Mesendoderm (in vitro differentiated cells): ENCODE measurements around the gene DDIT3.

Experiments
- DNase-seq: peaks from one replicate; pipeline ENCODE4 v3.0.0; 2013
- H2AK5ac ChIP-seq: 2 replicates; pipeline ENCODE4 v1.6.1; 2013; ENCODE audit warnings: low read length, inconsistent platforms
- H2BK120ac ChIP-seq: 2 replicates; pipeline ENCODE4 v1.6.1; 2013; ENCODE audit warnings: low read depth, mild to moderate bottlenecking, low read length, moderate library complexity, mixed read lengths
- H2BK15ac ChIP-seq: replicated peaks from 2 replicates; pipeline ENCODE4 v1.6.1; 2013; ENCODE audit warnings: low read depth, mild to moderate bottlenecking, moderate library complexity
- H2BK5ac ChIP-seq: 2 replicates; pipeline ENCODE4 v1.6.1; 2013; ENCODE audit warnings: low read length, inconsistent platforms
- H3K18ac ChIP-seq: 2 replicates; pipeline ENCODE4 v1.6.1; 2013; ENCODE audit warnings: mild to moderate bottlenecking, low read length, mixed read lengths
- H3K23ac ChIP-seq: one replicate; pipeline ENCODE4 v1.6.1; 2013; ENCODE audit warnings: low read length
- H3K27ac ChIP-seq: 2 replicates; pipeline ENCODE4 v1.5.1; 2013; ENCODE audit warnings: low read depth, mild to moderate bottlenecking, inconsistent platforms, low read length, moderate library complexity
- H3K27me3 ChIP-seq: 2 replicates; pipeline ENCODE4 v1.6.1; 2013; ENCODE audit warnings: low read length, control low read depth, mild to moderate bottlenecking, inconsistent platforms; ENCODE audit not compliant: insufficient read depth, poor library complexity
- H3K36me3 ChIP-seq: 2 replicates; pipeline ENCODE4 v1.6.1; 2013; ENCODE audit warnings: low read length, inconsistent platforms; ENCODE audit not compliant: control insufficient read depth, insufficient read depth
- H3K4ac ChIP-seq: one replicate; pipeline ENCODE4 v1.6.1; 2013; ENCODE audit warnings: low read depth, mild to moderate bottlenecking, low read length, moderate library complexity
- H3K4me1 ChIP-seq: 2 replicates; pipeline ENCODE4 v1.6.1; 2013; ENCODE audit warnings: low read depth, low read length, inconsistent platforms; ENCODE audit not compliant: control insufficient read depth
- H3K4me2 ChIP-seq: 2 replicates; pipeline ENCODE4 v1.6.1; 2013; ENCODE audit warnings: low read length
- H3K4me3 ChIP-seq: 2 replicates; pipeline ENCODE4 v1.5.1; 2013; ENCODE audit warnings: mild to moderate bottlenecking, low read length
- H3K56ac ChIP-seq: one replicate; pipeline ENCODE4 v1.6.1; 2013; ENCODE audit warnings: low read length
- H3K79me1 ChIP-seq: 2 replicates; pipeline ENCODE4 v1.6.1; 2013; ENCODE audit warnings: low read length, inconsistent platforms
- H3K79me2 ChIP-seq: 2 replicates; pipeline ENCODE4 v1.6.1; 2013; ENCODE audit warnings: mild to moderate bottlenecking, low read length; ENCODE audit not compliant: control insufficient read depth, insufficient read depth
- H3K9ac ChIP-seq: 2 replicates; pipeline ENCODE4 v1.6.1; 2013; ENCODE audit warnings: low read length, inconsistent platforms
- H4K5ac ChIP-seq: one replicate; pipeline ENCODE4 v1.6.1; 2013; ENCODE audit warnings: low read length
- H4K8ac ChIP-seq: one replicate; pipeline ENCODE4 v1.6.1; 2013; ENCODE audit warnings: low read depth, mild to moderate bottlenecking, control low read depth, low read length, moderate library complexity
- WGBS: extraction: QIAGEN DNeasy Blood & Tissue Kit; methylation state at CpG from one replicate; pipeline ENCODE4 v1.1.7; 2013; ENCODE audit warnings: low lambda C conversion rate, missing lambda C conversion rate; ENCODE audit not compliant: insufficient coverage; ENCODE audit errors: extremely low coverage; 5-methylcytosine and 5-hydroxymethylcytosine counted together

DDIT3 gene

GRCh38 chr12:57526477-57527126, 6.3 kb upstream of the DDIT3 start:
- H4K5ac ChIP-seq = no peak overlapping the region
- H4K8ac ChIP-seq = no peak overlapping the region
- H2AK5ac ChIP-seq = no peak overlapping the region
- H2BK5ac ChIP-seq = no peak overlapping the region
- peaks cover 4% of the 10 kb centered on the region for H3K4me1 ChIP-seq
- H3K18ac ChIP-seq = no peak overlapping the region
- no peak overlapping the region for H3K4me3 ChIP-seq
- H3K79me2 ChIP-seq = no peaks in the 10 kb centered on the region
- H3K27ac ChIP-seq = no peak overlapping the region
- H3K27me3 ChIP-seq = no peaks in the 10 kb centered on the region
- WGBS = no CpG with 5 or more reads among the region's 4 CpGs
- H3K36me3 ChIP-seq = peaks cover 3% of the 10 kb centered on the region
- H3K9ac ChIP-seq = no peak overlapping the region
- no peak overlapping the region for H3K56ac ChIP-seq
- no peak overlapping the region for H3K4ac ChIP-seq
- peaks cover 5% of the 10 kb centered on the region for H3K79me1 ChIP-seq
- H3K23ac ChIP-seq = no peak overlapping the region
- no peak overlapping the region for H2BK15ac ChIP-seq
- H2BK120ac ChIP-seq = no peak overlapping the region
- no peak overlapping the region for H3K4me2 ChIP-seq
- no peak for DNase-seq

DNA sequence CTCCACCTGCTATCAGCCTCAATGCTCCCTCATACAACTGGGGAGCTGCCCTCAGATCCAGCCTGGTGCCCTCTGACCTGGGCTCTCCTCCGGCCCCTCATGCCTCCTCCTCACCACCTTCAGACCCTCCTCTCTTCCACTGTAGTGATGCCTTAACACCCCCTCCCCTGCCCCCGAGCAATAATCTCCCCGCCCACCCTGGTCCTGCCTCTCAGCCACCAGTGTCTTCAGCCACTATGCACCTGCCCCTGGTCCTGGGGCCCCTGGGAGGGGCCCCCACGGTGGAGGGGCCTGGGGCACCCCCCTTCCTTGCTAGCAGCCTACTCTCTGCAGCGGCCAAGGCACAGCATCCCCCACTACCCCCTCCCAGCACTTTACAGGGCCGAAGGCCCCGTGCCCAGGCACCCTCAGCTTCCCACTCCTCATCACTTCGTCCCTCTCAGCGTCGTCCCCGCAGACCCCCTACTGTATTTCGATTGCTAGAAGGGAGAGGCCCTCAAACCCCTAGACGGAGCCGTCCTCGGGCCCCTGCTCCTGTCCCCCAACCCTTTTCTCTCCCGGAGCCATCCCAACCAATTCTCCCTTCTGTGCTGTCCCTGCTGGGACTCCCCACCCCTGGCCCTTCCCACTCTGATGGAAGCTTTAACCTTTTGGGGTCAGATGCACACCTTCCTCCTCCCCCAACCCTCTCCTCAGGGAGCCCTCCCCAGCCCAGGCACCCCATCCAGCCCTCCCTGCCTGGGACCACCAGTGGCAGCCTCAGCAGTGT, 5.5 kb upstream of the DDIT3 start:
- H2BK15ac ChIP-seq = no peak overlapping the region
- H3K9ac ChIP-seq = no peak overlapping the region
- no peak overlapping the region for H2BK120ac ChIP-seq
- H2AK5ac ChIP-seq = no peak overlapping the region
- no peak overlapping the region for H3K4me2 ChIP-seq
- WGBS = no CpG with 5 or more reads among the region's 16 CpGs
- H4K5ac ChIP-seq = no peak overlapping the region
- no peak for DNase-seq
- H3K56ac ChIP-seq = no peak overlapping the region
- no peak overlapping the region for H3K4ac ChIP-seq
- no peak overlapping the region for H3K4me3 ChIP-seq
- H3K18ac ChIP-seq = no peak overlapping the region
- no peak overlapping the region for H3K27ac ChIP-seq
- H3K79me2 ChIP-seq = no peaks in the 10 kb centered on the region
- no peak overlapping the region for H4K8ac ChIP-seq
- peaks cover 3% of the 10 kb centered on the region for H3K36me3 ChIP-seq
- H3K27me3 ChIP-seq = no peaks in the 10 kb centered on the region
- H3K79me1 ChIP-seq = peaks cover 5% of the 10 kb centered on the region
- H3K4me1 ChIP-seq = peaks cover 7% of the 10 kb centered on the region
- H2BK5ac ChIP-seq = no peak overlapping the region
- no peak overlapping the region for H3K23ac ChIP-seq

DNA sequence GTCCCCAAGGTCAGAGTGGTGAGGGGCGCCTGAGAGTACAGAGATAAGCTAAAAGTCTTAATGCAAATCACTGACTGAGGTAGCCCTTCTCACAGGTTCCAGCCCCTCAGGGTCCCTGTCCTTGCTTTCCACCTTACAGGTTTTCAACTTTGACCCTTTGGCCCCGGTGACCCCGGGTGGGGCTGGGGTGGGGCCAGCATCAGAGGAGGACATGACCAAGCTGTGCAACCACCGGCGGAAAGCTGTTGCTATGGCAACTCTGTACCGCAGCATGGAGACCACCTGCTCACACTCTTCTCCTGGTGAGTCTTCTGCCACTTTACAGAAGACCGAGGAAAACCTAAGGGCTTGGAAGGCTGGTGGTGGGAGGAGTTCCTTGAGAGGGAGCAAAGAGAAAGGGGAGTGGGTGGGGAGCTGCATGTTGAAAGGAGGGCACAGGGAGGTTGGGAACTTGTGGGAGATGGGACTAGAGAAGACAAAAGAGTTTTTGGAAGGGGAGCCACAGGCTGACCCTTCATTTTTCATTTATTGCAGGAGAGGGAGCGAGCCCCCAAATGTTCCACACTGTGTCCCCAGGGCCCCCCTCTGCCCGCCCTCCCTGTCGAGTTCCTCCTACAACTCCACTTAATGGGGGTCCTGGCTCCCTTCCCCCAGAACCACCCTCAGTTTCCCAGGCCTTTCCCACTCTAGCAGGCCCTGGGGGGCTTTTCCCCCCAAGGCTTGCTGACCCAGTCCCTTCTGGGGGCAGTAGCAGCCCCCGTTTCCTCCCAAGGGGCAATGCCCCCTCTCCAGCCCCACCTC, 4.7 kb upstream of the DDIT3 start:
- H3K56ac ChIP-seq = no peak overlapping the region
- no peak overlapping the region for H2BK5ac ChIP-seq
- no peak overlapping the region for H3K18ac ChIP-seq
- no peak overlapping the region for H2AK5ac ChIP-seq
- DNase-seq = no peak
- no peak overlapping the region for H3K4me3 ChIP-seq
- H3K9ac ChIP-seq = no peak overlapping the region
- no peak overlapping the region for H2BK120ac ChIP-seq
- no peak overlapping the region for H4K8ac ChIP-seq
- H3K27me3 ChIP-seq = no peaks in the 10 kb centered on the region
- no CpG with 5 or more reads among the region's 11 CpGs for WGBS
- H3K4me2 ChIP-seq = no peak overlapping the region
- H3K79me2 ChIP-seq = no peaks in the 10 kb centered on the region
- H3K79me1 ChIP-seq = peaks cover 5% of the 10 kb centered on the region
- no peak overlapping the region for H2BK15ac ChIP-seq
- no peak overlapping the region for H3K27ac ChIP-seq
- no peak overlapping the region for H4K5ac ChIP-seq
- no peaks in the 10 kb centered on the region for H3K36me3 ChIP-seq
- no peak overlapping the region for H3K4ac ChIP-seq
- H3K4me1 ChIP-seq = peaks cover 7% of the 10 kb centered on the region
- H3K23ac ChIP-seq = no peak overlapping the region

DNA sequence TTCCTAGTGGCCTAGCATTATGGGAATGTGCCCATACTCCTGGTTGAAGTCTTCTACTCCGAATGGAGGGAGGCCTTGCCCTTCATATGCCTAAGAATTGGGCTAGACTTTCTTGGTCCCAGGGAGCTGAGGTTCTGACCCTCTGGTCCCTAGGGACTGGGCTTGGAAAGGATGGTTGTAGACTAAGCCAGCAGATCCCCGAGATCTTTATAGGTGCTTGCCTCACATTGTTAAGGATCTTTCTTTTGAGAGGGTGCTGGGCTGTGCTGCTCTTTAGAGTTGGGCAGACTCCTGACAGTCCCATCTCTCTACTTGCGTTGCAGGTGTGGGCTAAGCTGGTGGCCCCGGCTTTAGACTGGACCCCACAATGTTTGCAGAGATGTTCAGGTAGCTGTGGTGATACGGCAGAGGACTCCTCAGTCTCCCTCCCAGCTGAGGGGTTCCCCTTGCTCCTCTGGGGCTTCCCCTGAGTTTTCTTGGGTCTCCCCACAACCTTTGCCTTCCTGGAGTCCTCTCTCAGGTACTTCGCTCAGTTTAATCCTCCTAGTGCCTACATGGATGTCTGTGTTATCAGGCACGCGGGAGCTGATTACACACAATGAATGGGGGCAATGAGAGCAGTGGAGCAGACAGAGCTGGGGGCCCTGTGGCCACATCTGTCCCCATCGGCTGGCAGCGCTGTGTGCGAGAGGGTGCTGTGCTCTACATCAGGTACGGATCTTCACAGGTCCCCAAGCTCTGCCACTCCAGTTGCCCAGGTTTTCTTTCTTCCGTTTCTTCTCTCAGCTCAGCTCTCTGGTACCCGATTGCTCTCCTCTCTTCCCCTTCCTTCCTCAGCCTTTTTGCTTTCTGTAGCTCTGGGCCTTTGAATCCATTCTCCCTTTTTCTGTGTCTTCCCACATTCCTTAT, 3.6 kb upstream of the DDIT3 start:
- Histone ChIP-seq H3K23ac (no peak overlapping the region), H3K79me1 (peaks cover 5% of the 10 kb centered on the region), H2BK15ac (no peak overlapping the region), H3K79me2 (no peaks in the 10 kb centered on the region), H3K27me3 (no peaks in the 10 kb centered on the region), H3K18ac (no peak overlapping the region), H3K36me3 (no peaks in the 10 kb centered on the region), H2BK5ac (no peak overlapping the region), H2BK120ac (no peak overlapping the region), H3K56ac (peak overlapping the region; percentile 94), H3K4ac (no peak overlapping the region), H4K8ac (no peak overlapping the region), H3K27ac (peak overlapping the region; percentile 53), H3K4me2 (peak overlapping the region; percentile 68), H4K5ac (no peak overlapping the region), H2AK5ac (no peak overlapping the region), H3K4me3 (peak overlapping the region; percentile 45), H3K9ac (peak overlapping the region; percentile 75), H3K4me1 (peaks cover 7% of the 10 kb centered on the region)
- DNase-seq = no peak
- no CpG with 5 or more reads among the region's 14 CpGs for WGBS

- WGBS = no CpG with 5 or more reads among the region's 38 CpGs
- Histone ChIP-seq H3K4me3 (peak overlapping the region; percentile 45), H3K4ac (peak overlapping the region; percentile 38), H3K23ac (peak overlapping the region; percentile 76), H2BK15ac (no peak overlapping the region), H2BK120ac (no peak overlapping the region), H3K36me3 (peaks cover 3% of the 10 kb centered on the region), H3K4me1 (peaks cover 9% of the 10 kb centered on the region), H3K9ac (peak overlapping the region; percentile 76), H3K56ac (peak overlapping the region; percentile 94), H3K79me1 (peaks cover 5% of the 10 kb centered on the region), H3K27me3 (no peaks in the 10 kb centered on the region), H3K27ac (peak overlapping the region; percentile 86), H4K8ac (no peak overlapping the region), H3K79me2 (peaks cover 4% of the 10 kb centered on the region), H2BK5ac (no peak overlapping the region), H2AK5ac (no peak overlapping the region), H4K5ac (no peak overlapping the region), H3K4me2 (peak overlapping the region; percentile 68), H3K18ac (peak overlapping the region; percentile 56)
- peak; percentile 82 for DNase-seq
Observed at GRCh38 chr12:57522887-57523705, 2.8 kb upstream of the DDIT3 start.
